HepG2 (cell line): Measurements from ENCODE around the gene CTNNAL1. TPM values are rescaled to one million over a fixed set of nuclear protein-coding genes. Genes with fewer than 3 reads are reported as not detected.

Source experiments
- AKAP8 ChIP-seq: sonication (generic); formaldehyde crosslinking; IDR thresholded peaks from 2 replicates; pipeline ENCODE4 v1.5.1; 2020; ENCODE audit warnings: mild to moderate bottlenecking, missing genetic modification reagents
- BRD4 ChIP-seq: sonication (generic); formaldehyde crosslinking; IDR thresholded peaks from 2 replicates; pipeline ENCODE4 v1.4.0; 2020; ENCODE audit warnings: missing genetic modification reagents
- CEBPG ChIP-seq: IDR thresholded peaks from 2 replicates; pipeline ENCODE4 v1.6.1; 2016
- DBP ChIP-seq: sonication (generic); formaldehyde crosslinking; IDR thresholded peaks from 2 replicates; pipeline ENCODE4 v1.4.0; 2020; ENCODE audit warnings: missing genetic modification reagents; ENCODE audit errors: not compliant biosample characterization
- ELF1 ChIP-seq: sonication (generic); formaldehyde crosslinking; IDR thresholded peaks from 2 replicates; pipeline ENCODE4 v1.4.0; 2020; ENCODE audit warnings: missing genetic modification reagents
- FLYWCH1 ChIP-seq: sonication (generic); formaldehyde crosslinking; IDR thresholded peaks from 2 replicates; pipeline ENCODE4 v1.8.1; 2023; ENCODE audit warnings: mild to moderate bottlenecking, missing genetic modification reagents
- IRF2 ChIP-seq: IDR thresholded peaks from 2 replicates; pipeline ENCODE4 v1.6.1; 2018; ENCODE audit warnings: missing genetic modification reagents, missing compliant biosample characterization
- MEIS2 ChIP-seq: sonication (generic); formaldehyde crosslinking; IDR thresholded peaks from 2 replicates; pipeline ENCODE4 v1.9.0; 2021; ENCODE audit warnings: mild to moderate bottlenecking, missing genetic modification reagents
- PHF5A ChIP-seq: IDR thresholded peaks from one replicate; pipeline ENCODE4 v1.6.1; 2018; ENCODE audit warnings: low read depth, missing genetic modification reagents; ENCODE audit not compliant: unreplicated experiment
- RBM22 ChIP-seq: fragments of 200-400 bp; formaldehyde crosslinking; optimal IDR thresholded peaks from 2 replicates; pipeline ENCODE3; 2017; ENCODE audit warnings: mild to moderate bottlenecking, low read length, moderate library complexity
- SAFB2 ChIP-seq: sonication (generic); formaldehyde crosslinking; IDR thresholded peaks from 2 replicates; pipeline ENCODE4 v1.5.1; 2020; ENCODE audit warnings: missing genetic modification reagents, low read depth, mild to moderate bottlenecking, borderline replicate concordance
- SNAPC4 ChIP-seq: sonication (generic); formaldehyde crosslinking; IDR thresholded peaks from 2 replicates; pipeline ENCODE4 v1.4.0; 2020; ENCODE audit warnings: mild to moderate bottlenecking, missing genetic modification reagents
- YEATS2 ChIP-seq: sonication (generic); formaldehyde crosslinking; IDR thresholded peaks from 2 replicates; pipeline ENCODE4 v1.4.0; 2020; ENCODE audit warnings: missing genetic modification reagents, borderline replicate concordance
- ZFAT ChIP-seq: sonication (generic); formaldehyde crosslinking; conservative IDR thresholded peaks from 2 replicates; pipeline ENCODE4 v1.8.1; 2023; ENCODE audit warnings: missing genetic modification reagents, inconsistent platforms
- ZMYM2 ChIP-seq: sonication (generic); formaldehyde crosslinking; IDR thresholded peaks from 2 replicates; pipeline ENCODE4 v1.8.0; 2022; ENCODE audit warnings: mild to moderate bottlenecking, missing genetic modification reagents
- ZNF274 ChIP-seq: sonication (generic); formaldehyde crosslinking; IDR thresholded peaks from 2 replicates; pipeline ENCODE4 v1.5.1; 2020; ENCODE audit warnings: mild to moderate bottlenecking, missing genetic modification reagents
- ZNF513 ChIP-seq: sonication (generic); formaldehyde crosslinking; conservative IDR thresholded peaks from 2 replicates; pipeline ENCODE4 v1.5.0; 2020; ENCODE audit warnings: missing genetic modification reagents
- ZNF709 ChIP-seq: sonication (generic); formaldehyde crosslinking; IDR thresholded peaks from 2 replicates; pipeline ENCODE4 v1.5.0; 2020; ENCODE audit warnings: mild to moderate bottlenecking, missing genetic modification reagents
- ZNF724P ChIP-seq: sonication (generic); formaldehyde crosslinking; IDR thresholded peaks from 2 replicates; pipeline ENCODE4 v1.8.0; 2022; ENCODE audit warnings: missing genetic modification reagents, borderline replicate concordance
- ZNF746 ChIP-seq: sonication (generic); formaldehyde crosslinking; IDR thresholded peaks from 2 replicates; pipeline ENCODE4 v1.8.0; 2022; ENCODE audit warnings: mild to moderate bottlenecking, missing genetic modification reagents
- polyA plus RNA-seq, 8 experiments: library from polyadenylated mRNA; depleted of rRNA in 3 of 8; stranded (reverse) in 7 of 8; unstranded in 1 of 8; fragments of >200 nt; fragmentation: Illumina TruSeq in 4 of 8; extraction: Trizol in 4 of 8; gene quantifications; 2 replicates each; pipeline versions ENCODE4 v1.2.1 to v1.2.3, GENCODE V29; 2011 to 2016; ENCODE audit warnings: low read depth in 4 of 8, missing spikeins in 1 of 8, mixed read lengths in 1 of 8; ENCODE audit not compliant: insufficient read depth in 1 of 8
- total RNA-seq, 5 experiments: library from RNA; depleted of rRNA; stranded (reverse); fragments of >200 nt; fragmentation: Illumina TruSeq; extraction: Trizol; gene quantifications; 2 replicates each; pipeline ENCODE4 v1.2.3, GENCODE V29; 2016; ENCODE audit warnings: low read depth in 1 of 5
- TF ChIP-seq, protein P1 (sequence below): sonication (generic); formaldehyde crosslinking; IDR thresholded peaks from 2 replicates; pipeline ENCODE4 v1.4.0; 2020; ENCODE audit warnings: missing genetic modification reagents

Gene CTNNAL1
- total and polyA plus RNA-seq, 2 of the 13 experiments (the other 11 are each of a cell fraction or from before 2014, with no cell fraction given): 32.0 to 162 TPM

- peak; percentile 62; the same call in 1 of the 2 replicates for TF ChIP-seq IRF2 (CRISPR knock-in tag)
- peak; percentile 52 for TF ChIP-seq CEBPG (CRISPR knock-in tag)
- TF ChIP-seq ZNF274: no peak; the same call in 1 of the 2 replicates
- no peak for TF ChIP-seq RBM22
- TF ChIP-seq ZMYM2: 0 out of 2 replicates have a peak, but pooled peaks have one; percentile 12
- no peak for TF ChIP-seq DBP
- TF ChIP-seq, protein P1, sequence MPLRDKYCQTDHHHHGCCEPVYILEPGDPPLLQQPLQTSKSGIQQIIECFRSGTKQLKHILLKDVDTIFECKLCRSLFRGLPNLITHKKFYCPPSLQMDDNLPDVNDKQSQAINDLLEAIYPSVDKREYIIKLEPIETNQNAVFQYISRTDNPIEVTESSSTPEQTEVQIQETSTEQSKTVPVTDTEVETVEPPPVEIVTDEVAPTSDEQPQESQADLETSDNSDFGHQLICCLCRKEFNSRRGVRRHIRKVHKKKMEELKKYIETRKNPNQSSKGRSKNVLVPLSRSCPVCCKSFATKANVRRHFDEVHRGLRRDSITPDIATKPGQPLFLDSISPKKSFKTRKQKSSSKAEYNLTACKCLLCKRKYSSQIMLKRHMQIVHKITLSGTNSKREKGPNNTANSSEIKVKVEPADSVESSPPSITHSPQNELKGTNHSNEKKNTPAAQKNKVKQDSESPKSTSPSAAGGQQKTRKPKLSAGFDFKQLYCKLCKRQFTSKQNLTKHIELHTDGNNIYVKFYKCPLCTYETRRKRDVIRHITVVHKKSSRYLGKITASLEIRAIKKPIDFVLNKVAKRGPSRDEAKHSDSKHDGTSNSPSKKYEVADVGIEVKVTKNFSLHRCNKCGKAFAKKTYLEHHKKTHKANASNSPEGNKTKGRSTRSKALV (CRISPR knock-in tag): peak; percentile 94; the same call in 1 of the 2 replicates
- TF ChIP-seq ZNF724P (CRISPR knock-in tag): 0 out of 2 replicates have a peak, but pooled peaks have one; percentile 53
- peak; percentile 65 for TF ChIP-seq BRD4
- peak; percentile 56; the same call in 1 of the 2 replicates for TF ChIP-seq AKAP8 (CRISPR knock-in tag)
- peak; percentile 69 for TF ChIP-seq SAFB2 (CRISPR knock-in tag)
- TF ChIP-seq ZNF709: 0 out of 2 replicates have a peak, but pooled peaks have one; percentile 48
- peak; percentile 55 for TF ChIP-seq ELF1
- no peak for TF ChIP-seq PHF5A (CRISPR knock-in tag)
- 0 out of 2 replicates have a peak, but pooled peaks have one; percentile 56 for TF ChIP-seq ZNF513 (CRISPR knock-in tag)
- peak; percentile 65; the same call in 1 of the 2 replicates for TF ChIP-seq MEIS2 (CRISPR knock-in tag)
- peak; percentile 44; the same call in 1 of the 2 replicates for TF ChIP-seq ZNF746 (CRISPR knock-in tag)
- TF ChIP-seq YEATS2: peak; percentile 90
- TF ChIP-seq ZFAT (CRISPR knock-in tag): no peak
- TF ChIP-seq SNAPC4 (CRISPR knock-in tag): 0 out of 2 replicates have a peak, but pooled peaks have one; percentile 11
- TF ChIP-seq FLYWCH1: no peak
Observed at GRCh38 chr9:108933718-108934322, 79.5 kb downstream of the CTNNAL1 start, which contains the start of gene ELP1 (continued).
